Liver (tissue), 3 donors: Measurements from ENCODE around the gene RPS10.

Experiments used
- CTCF ChIP-seq: fragments of 150-350 bp; IDR thresholded peaks from 2 replicates; pipeline ENCODE4 v1.5.1; 2017; ENCODE audit warnings: improper control_type of control experiment, low read depth, low read length; ENCODE audit not compliant: missing input control
- FOXA2 ChIP-seq: IDR thresholded peaks from 2 replicates; pipeline ENCODE4 v1.6.1; 2016; ENCODE audit warnings: antibody characterized with exemption
- GABPA ChIP-seq, 2 donors: IDR thresholded peaks in 1 of 2; conservative IDR thresholded peaks in 1 of 2; 2 replicates each; pipeline ENCODE4 v1.6.1; 2016; ENCODE audit warnings: antibody characterized with exemption in 2 of 2, mild to moderate bottlenecking in 1 of 2, moderate library complexity in 1 of 2
- RAD21 ChIP-seq, 2 donors: IDR thresholded peaks; 2 replicates each; pipeline ENCODE4 v1.6.1; 2016; ENCODE audit warnings: antibody characterized with exemption in 2 of 2, mild to moderate bottlenecking in 2 of 2
- SP1 ChIP-seq: IDR thresholded peaks from 2 replicates; pipeline ENCODE4 v1.6.1; 2018; ENCODE audit warnings: antibody characterized with exemption, mild to moderate bottlenecking
- ZBTB33 ChIP-seq: IDR thresholded peaks from 2 replicates; pipeline ENCODE4 v1.6.1; 2016; ENCODE audit warnings: antibody characterized with exemption
- TF ChIP-seq, protein P1 (sequence below): IDR thresholded peaks from 2 replicates; pipeline ENCODE4 v1.6.1; 2016; ENCODE audit warnings: antibody characterized with exemption
- donor health status: healthy.
- donor health status: healthy.

GRCh38 chr6:34475238-34475682 lies 49.4 kb upstream of the RPS10 start:
- TF ChIP-seq ZBTB33 (no peak), CTCF (no peak), GABPA (IDR thresholded peaks at IDR 0.05 in 1 of 2, conservative IDR thresholded peaks at IDR 0.05 in 1 of 2) (no peak), SP1 (no peak), RAD21 (IDR thresholded peaks at IDR 0.05) (no peak), FOXA2 (no peak)
- TF ChIP-seq, protein P1, sequence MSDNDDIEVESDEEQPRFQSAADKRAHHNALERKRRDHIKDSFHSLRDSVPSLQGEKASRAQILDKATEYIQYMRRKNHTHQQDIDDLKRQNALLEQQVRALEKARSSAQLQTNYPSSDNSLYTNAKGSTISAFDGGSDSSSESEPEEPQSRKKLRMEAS = no peak
